Osteocyte (in vitro differentiated cells): ENCODE data around the gene CIAO3. TPM values are rescaled to one million over a fixed set of nuclear protein-coding genes. Genes with fewer than 3 reads are reported as not detected.

ENCODE experiments used
- DNase-seq: peaks from one replicate; pipeline ENCODE4 v3.0.0; 2021; ENCODE audit warnings: mixed read lengths; ENCODE audit not compliant: unreplicated experiment; ENCODE audit errors: extremely low spot score
- H3K27ac Mint-ChIP-seq: one replicate; pipeline ENCODE4 v1.8.0; 2021; ENCODE audit warnings: mild to moderate bottlenecking, mixed read lengths; ENCODE audit not compliant: unreplicated experiment
- H3K27me3 Mint-ChIP-seq: one replicate; pipeline ENCODE4 v1.8.0; 2021; ENCODE audit warnings: mixed read lengths; ENCODE audit not compliant: unreplicated experiment
- H3K36me3 Mint-ChIP-seq: one replicate; pipeline ENCODE4 v1.8.0; 2021; ENCODE audit warnings: mixed read lengths; ENCODE audit not compliant: unreplicated experiment
- H3K4me1 Mint-ChIP-seq: one replicate; pipeline ENCODE4 v1.8.0; 2021; ENCODE audit warnings: mixed read lengths; ENCODE audit not compliant: unreplicated experiment
- H3K4me3 Mint-ChIP-seq: one replicate; pipeline ENCODE4 v1.8.0; 2021; ENCODE audit warnings: mild to moderate bottlenecking, moderate library complexity, mixed read lengths; ENCODE audit not compliant: unreplicated experiment
- H3K9me3 Mint-ChIP-seq: one replicate; pipeline ENCODE4 v1.8.0; 2021; ENCODE audit warnings: mixed read lengths; ENCODE audit not compliant: unreplicated experiment
- total RNA-seq: library from RNA; stranded (reverse); gene quantifications from 2 replicates; pipeline ENCODE4 v1.2.1, GENCODE V29; 2021
- TF ChIP-seq, protein P1 (sequence below): fragments of 200-600 bp; sonication (generic); IDR thresholded peaks from 2 replicates; pipeline ENCODE4 v1.5.0; 2021; ENCODE audit warnings: antibody characterized with exemption, mild to moderate bottlenecking, moderate library complexity

Gene CIAO3
- total RNA-seq, 1 donor from 2014 or later, result 31.4 TPM

DNA sequence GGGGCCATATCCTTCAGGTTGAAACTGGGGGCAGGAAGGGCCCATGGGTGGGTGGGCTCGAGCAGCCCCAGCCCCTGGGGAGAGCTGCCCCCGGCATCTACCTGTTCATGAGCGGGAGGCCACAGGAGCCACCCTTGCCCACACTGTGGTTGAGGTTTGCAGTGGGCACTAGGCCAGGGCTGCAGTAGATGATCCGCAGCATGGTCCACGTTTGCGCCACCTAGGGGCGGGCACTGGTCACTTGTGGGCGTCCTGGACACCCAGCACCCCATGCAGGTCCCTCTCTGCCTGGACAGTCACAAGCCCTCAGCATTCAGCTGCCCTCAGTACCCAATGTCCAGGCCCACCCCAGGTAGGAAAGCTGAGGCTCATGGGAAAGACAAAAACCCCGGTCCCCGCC is 54.8 kb downstream of the CIAO3 start:
- TF ChIP-seq, protein P1, sequence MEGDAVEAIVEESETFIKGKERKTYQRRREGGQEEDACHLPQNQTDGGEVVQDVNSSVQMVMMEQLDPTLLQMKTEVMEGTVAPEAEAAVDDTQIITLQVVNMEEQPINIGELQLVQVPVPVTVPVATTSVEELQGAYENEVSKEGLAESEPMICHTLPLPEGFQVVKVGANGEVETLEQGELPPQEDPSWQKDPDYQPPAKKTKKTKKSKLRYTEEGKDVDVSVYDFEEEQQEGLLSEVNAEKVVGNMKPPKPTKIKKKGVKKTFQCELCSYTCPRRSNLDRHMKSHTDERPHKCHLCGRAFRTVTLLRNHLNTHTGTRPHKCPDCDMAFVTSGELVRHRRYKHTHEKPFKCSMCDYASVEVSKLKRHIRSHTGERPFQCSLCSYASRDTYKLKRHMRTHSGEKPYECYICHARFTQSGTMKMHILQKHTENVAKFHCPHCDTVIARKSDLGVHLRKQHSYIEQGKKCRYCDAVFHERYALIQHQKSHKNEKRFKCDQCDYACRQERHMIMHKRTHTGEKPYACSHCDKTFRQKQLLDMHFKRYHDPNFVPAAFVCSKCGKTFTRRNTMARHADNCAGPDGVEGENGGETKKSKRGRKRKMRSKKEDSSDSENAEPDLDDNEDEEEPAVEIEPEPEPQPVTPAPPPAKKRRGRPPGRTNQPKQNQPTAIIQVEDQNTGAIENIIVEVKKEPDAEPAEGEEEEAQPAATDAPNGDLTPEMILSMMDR, result peak; percentile 52
- H3K4me3 Mint-ChIP-seq, result peak overlapping the region; percentile 44
- H3K27ac Mint-ChIP-seq, result peak overlapping the region; percentile 34
- H3K36me3 Mint-ChIP-seq, result peaks cover 14% of the 10 kb centered on the region
- H3K4me1 Mint-ChIP-seq, result peaks cover 36% of the 10 kb centered on the region
- H3K27me3 Mint-ChIP-seq, result no peaks in the 10 kb centered on the region
- DNase-seq, result no peak
- no peaks in the 10 kb centered on the region for H3K9me3 Mint-ChIP-seq

- Mint-ChIP-seq H3K27ac (no peak overlapping the region), H3K4me1 (peaks cover 32% of the 10 kb centered on the region), H3K27me3 (no peaks in the 10 kb centered on the region)
Observed at GRCh38 chr16:684961-685696, 55.7 kb downstream of the CIAO3 start.

DNA sequence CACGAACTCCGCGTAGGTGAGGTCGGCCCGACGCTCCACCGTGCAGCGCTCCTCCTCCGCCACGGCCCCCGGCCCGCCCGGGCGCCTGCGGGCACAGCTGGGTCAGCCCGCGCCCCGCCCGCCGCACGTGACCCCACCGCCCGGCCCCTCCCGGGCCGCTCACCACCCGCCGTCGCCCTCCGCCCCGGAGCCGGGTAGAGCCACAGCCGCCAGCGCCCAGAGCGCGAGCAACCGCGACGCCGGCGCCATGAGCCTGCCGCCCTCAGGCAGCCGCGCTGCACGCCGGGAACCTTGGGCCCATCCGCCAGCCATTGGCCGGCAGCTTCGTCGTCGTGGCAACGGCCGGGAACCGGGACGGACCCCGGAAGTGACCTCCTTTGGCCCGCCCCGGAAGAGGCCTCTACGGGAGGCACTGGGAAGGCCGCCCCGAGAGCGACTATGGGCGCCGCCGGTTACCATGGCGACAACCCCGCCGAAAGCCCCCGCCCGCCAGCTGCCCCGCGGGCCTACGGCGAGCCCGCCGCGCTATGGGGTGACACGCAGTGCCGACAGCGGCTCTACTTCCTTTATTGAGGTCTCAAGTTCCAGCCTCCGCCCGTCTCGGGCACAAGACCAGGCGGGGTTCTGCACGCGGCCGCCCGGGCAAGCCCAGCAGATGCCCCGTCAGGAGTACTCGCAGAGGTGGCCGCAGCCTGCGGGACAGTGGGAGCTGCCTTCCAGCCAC is 56.6 kb downstream of the CIAO3 start, which contains the start of gene JMJD8:
Gene JMJD8, minus strand, starts transcription at position 264 of the 724 bp plus-strand sequence. Its CDS starts 15 bp downstream, at position 249.
- no peaks in the 10 kb centered on the region for H3K27me3 Mint-ChIP-seq
- TF ChIP-seq, protein P1, result no peak
- H3K27ac Mint-ChIP-seq, result peak within 1 kb of the TSS; percentile 75
- H3K9me3 Mint-ChIP-seq, result no peaks in the 10 kb centered on the region
- H3K36me3 Mint-ChIP-seq, result peaks cover 14% of the 10 kb centered on the region
- peak within 1 kb of the TSS; percentile 71 for H3K4me3 Mint-ChIP-seq
- peaks cover 26% of the 10 kb centered on the region for H3K4me1 Mint-ChIP-seq
- peak; percentile 98 for DNase-seq

More at GRCh38 chr16:684961-685696, 55.7 kb downstream of the CIAO3 start:
- H3K36me3 Mint-ChIP-seq, result peaks cover 14% of the 10 kb centered on the region
- H3K4me3 Mint-ChIP-seq, result no peak overlapping the region
- no peak for DNase-seq
- H3K9me3 Mint-ChIP-seq, result no peaks in the 10 kb centered on the region
- TF ChIP-seq, protein P1, result no peak

- DNase-seq, result no peak
- TF ChIP-seq, protein P1, result no peak
- Mint-ChIP-seq H3K4me3 (peak overlapping the region; percentile 71), H3K27ac (peak overlapping the region; percentile 41), H3K4me1 (peaks cover 23% of the 10 kb centered on the region), H3K27me3 (no peaks in the 10 kb centered on the region), H3K9me3 (no peaks in the 10 kb centered on the region), H3K36me3 (peaks cover 14% of the 10 kb centered on the region)
Observed at GRCh38 chr16:683396-684070, 57.3 kb downstream of the CIAO3 start.
